Transverse colon (tissue), 4 donors: ENCODE measurements around the gene B3GAT2. TPM values are rescaled to one million over a fixed set of nuclear protein-coding genes. Genes with fewer than 3 reads are reported as not detected.

Source experiments
- DNase-seq: peaks from one replicate; pipeline ENCODE4 v3.0.0-alpha.2; 2019
- H3K27ac ChIP-seq, 4 donors: fragments of 200-600 bp; sonication (generic); 2 replicates each; pipeline ENCODE4 v1.5.1; 2016 to 2018; ENCODE audit warnings: inconsistent platforms in 4 of 4
- H3K27me3 ChIP-seq: fragments of 200-600 bp; sonication (generic); 2 replicates; pipeline ENCODE4 v1.5.1; 2017; ENCODE audit warnings: inconsistent platforms
- H3K36me3 ChIP-seq, 4 donors: fragments of 200-600 bp; sonication (generic); 2 replicates each; pipeline ENCODE4 v1.5.1; 2017 to 2019; ENCODE audit warnings: inconsistent platforms in 4 of 4
- H3K4me1 ChIP-seq, 4 donors: fragments of 200-600 bp; sonication (generic); 2 replicates each; pipeline ENCODE4 v1.5.1; 2017 to 2020; ENCODE audit warnings: inconsistent platforms in 4 of 4
- H3K4me3 ChIP-seq, 4 donors: fragments of 200-600 bp; sonication (generic); 1 replicate in 1 of 4; 2 replicates in 3 of 4; pipeline versions ENCODE4 v1.5.1 to v1.6.1; 2017 to 2019; ENCODE audit warnings: inconsistent platforms in 4 of 4
- H3K9me3 ChIP-seq, 2 donors: fragments of 200-600 bp; sonication (generic); 2 replicates each; pipeline ENCODE4 v1.5.1; 2017 to 2019; ENCODE audit warnings: inconsistent platforms in 2 of 2
- EP300 ChIP-seq: sonication (generic); formaldehyde crosslinking; IDR thresholded peaks from one replicate; pipeline ENCODE4 v1.6.1; 2017; ENCODE audit warnings: antibody characterized with exemption, low read depth
- POLR2A ChIP-seq: fragments of 450-650 bp; IDR thresholded peaks from one replicate; pipeline ENCODE4 v1.6.1; 2016; ENCODE audit warnings: antibody characterized with exemption, mild to moderate bottlenecking, moderate library complexity
- POLR2AphosphoS5 ChIP-seq, 3 donors: sonication (generic); formaldehyde crosslinking; IDR thresholded peaks; one replicate each; pipeline ENCODE4 v1.6.1; 2016; ENCODE audit warnings: antibody characterized with exemption in 3 of 3
- WGBS, 2 donors: methylation state at CpG; one replicate each; pipeline ENCODE4 v1.1.5; 2018; ENCODE audit warnings: low coverage in 1 of 2; 5-methylcytosine and 5-hydroxymethylcytosine counted together
- in situ Hi-C, 4 donors: fragments of 200-750 bp; cut with MboI; loops; one replicate each; pipeline versions ENCODE4 v1.15.0 to v1.15.1; 2017; ENCODE audit warnings: low sequenced_read_pairs in 3 of 4, low pct_ligation_motif_present in 1 of 4, low pct_unique_long_range_greater_than_20kb in 1 of 4
- intact Hi-C: fragments of 100-400 bp; cut with DNase I; formaldehyde crosslinking; loops from one replicate; pipeline ENCODE4 v1.15.1; 2023; ENCODE audit warnings: low total_unique reads
- total RNA-seq, 4 donors: library from RNA; depleted of rRNA; stranded (reverse); fragments of >200 nt; gene quantifications; one replicate each; pipeline ENCODE4 v1.1.0, GENCODE V29; 2016
- TF ChIP-seq, protein P1 (sequence below), 5 experiments: fragments of 200-600 bp in 3 of 5; fragments of 450-650 bp in 2 of 5; sonication (generic) in 3 of 5; IDR thresholded peaks; 1 replicate in 2 of 5; 2 replicates in 3 of 5; pipeline ENCODE4 v1.5.1; 2016 to 2017; ENCODE audit warnings: antibody characterized with exemption in 5 of 5, inconsistent platforms in 3 of 5, mild to moderate bottlenecking in 2 of 5, moderate library complexity in 1 of 5

The B3GAT2 gene
- total RNA-seq, 4 donors from 2014 or later = not detected

GRCh38 chr6:70874181-70874913 is 82.5 kb downstream of the B3GAT2 start:
- Histone ChIP-seq H3K27ac (no peak overlapping the region), H3K4me1 (no peaks in the 10 kb centered on the region), H3K9me3 (peaks cover 18% of the 10 kb centered on the region in 2 donors), H3K36me3 (no peaks in the 10 kb centered on the region), H3K27me3 (no peaks in the 10 kb centered on the region), H3K4me3 (no peak overlapping the region)
- in situ Hi-C loops (no loop called here), intact Hi-C loops (no loop called here)
- WGBS, 2 donors = 25 to 50% methylated on average over 2 to 3 of the region's 3 CpGs
- no peak for DNase-seq
- TF ChIP-seq POLR2A (no peak), POLR2AphosphoS5 (IDR thresholded peaks at IDR 0.05) (no peak), EP300 (no peak)
- TF ChIP-seq, protein P1, sequence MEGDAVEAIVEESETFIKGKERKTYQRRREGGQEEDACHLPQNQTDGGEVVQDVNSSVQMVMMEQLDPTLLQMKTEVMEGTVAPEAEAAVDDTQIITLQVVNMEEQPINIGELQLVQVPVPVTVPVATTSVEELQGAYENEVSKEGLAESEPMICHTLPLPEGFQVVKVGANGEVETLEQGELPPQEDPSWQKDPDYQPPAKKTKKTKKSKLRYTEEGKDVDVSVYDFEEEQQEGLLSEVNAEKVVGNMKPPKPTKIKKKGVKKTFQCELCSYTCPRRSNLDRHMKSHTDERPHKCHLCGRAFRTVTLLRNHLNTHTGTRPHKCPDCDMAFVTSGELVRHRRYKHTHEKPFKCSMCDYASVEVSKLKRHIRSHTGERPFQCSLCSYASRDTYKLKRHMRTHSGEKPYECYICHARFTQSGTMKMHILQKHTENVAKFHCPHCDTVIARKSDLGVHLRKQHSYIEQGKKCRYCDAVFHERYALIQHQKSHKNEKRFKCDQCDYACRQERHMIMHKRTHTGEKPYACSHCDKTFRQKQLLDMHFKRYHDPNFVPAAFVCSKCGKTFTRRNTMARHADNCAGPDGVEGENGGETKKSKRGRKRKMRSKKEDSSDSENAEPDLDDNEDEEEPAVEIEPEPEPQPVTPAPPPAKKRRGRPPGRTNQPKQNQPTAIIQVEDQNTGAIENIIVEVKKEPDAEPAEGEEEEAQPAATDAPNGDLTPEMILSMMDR (IDR thresholded peaks at IDR 0.05) = no peak

GRCh38 chr6:70872469-70872868 is 84.4 kb downstream of the B3GAT2 start:
- 94% methylated on average over 2 of the region's 2 CpGs for WGBS, 2 donors
- TF ChIP-seq POLR2A = no peak
- no peak for TF ChIP-seq POLR2AphosphoS5 (IDR thresholded peaks at IDR 0.05)
- TF ChIP-seq, protein P1 (IDR thresholded peaks at IDR 0.05) = no peak
- no peak for TF ChIP-seq EP300
- intact Hi-C loops = no loop called here
- in situ Hi-C loops = no loop called here
- no peak overlapping the region for H3K27ac ChIP-seq
- no peak for DNase-seq
- no peaks in the 10 kb centered on the region for H3K4me1 ChIP-seq
- H3K36me3 ChIP-seq = no peaks in the 10 kb centered on the region
- H3K27me3 ChIP-seq = no peaks in the 10 kb centered on the region
- no peak overlapping the region for H3K4me3 ChIP-seq
- H3K9me3 ChIP-seq = peaks cover 18% of the 10 kb centered on the region in 2 donors

DNA sequence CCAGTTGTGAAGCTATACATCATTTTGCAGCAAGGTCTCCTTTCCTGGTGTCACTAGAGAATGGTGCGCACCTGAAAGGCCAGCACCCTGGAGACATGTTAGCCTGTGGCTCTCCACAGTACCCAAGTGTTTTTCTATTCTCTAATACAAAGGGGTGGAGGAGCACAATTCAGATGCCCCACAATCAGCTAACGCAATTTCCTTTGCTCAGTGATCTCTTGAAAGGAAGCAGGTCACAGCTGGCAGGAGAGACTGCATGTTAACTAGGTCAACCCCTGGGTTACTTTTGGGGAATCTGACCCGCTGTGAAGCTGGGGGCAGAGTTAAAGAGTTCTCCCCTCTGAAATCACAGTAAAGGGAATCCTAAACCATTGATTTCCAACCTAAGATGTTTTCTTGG is 92.5 kb downstream of the B3GAT2 start:
- H3K27me3 ChIP-seq = no peaks in the 10 kb centered on the region
- H3K27ac ChIP-seq = no peak overlapping the region
- intact Hi-C loops = no loop called here
- in situ Hi-C loops = no loop called here
- no peaks in the 10 kb centered on the region for H3K36me3 ChIP-seq
- H3K4me3 ChIP-seq = no peak overlapping the region
- H3K4me1 ChIP-seq = no peaks in the 10 kb centered on the region
- WGBS, 2 donors = 79% methylated on average over 3 of the region's 3 CpGs; no CpG with 5 or more reads in 1 of the 2 donors
- no peaks in the 10 kb centered on the region for H3K9me3 ChIP-seq
- no peak for DNase-seq
- TF ChIP-seq POLR2AphosphoS5 (IDR thresholded peaks at IDR 0.05) (no peak), EP300 (no peak), POLR2A (no peak)

- H3K27ac ChIP-seq = no peak overlapping the region
- H3K9me3 ChIP-seq = no peaks in the 10 kb centered on the region
- H3K4me1 ChIP-seq = no peaks in the 10 kb centered on the region
- no peak overlapping the region for H3K4me3 ChIP-seq
- WGBS, 2 donors = 49 to 52% methylated on average over 3 of the region's 3 CpGs
- in situ Hi-C loops = no loop called here
- no peaks in the 10 kb centered on the region for H3K27me3 ChIP-seq
- H3K36me3 ChIP-seq = no peaks in the 10 kb centered on the region
- intact Hi-C loops = no loop called here
- DNase-seq = no peak
- TF ChIP-seq, protein P1 (IDR thresholded peaks at IDR 0.05) = no peak
- TF ChIP-seq EP300 (no peak), POLR2A (no peak), POLR2AphosphoS5 (IDR thresholded peaks at IDR 0.05) (no peak)
Observed at GRCh38 chr6:70863343-70863742, 93.5 kb downstream of the B3GAT2 start.
